Activated T-cell treated with anti-CD3 and anti-CD28 coated beads, Interleukin-2, amount 50 U/mL, for 1 hour (primary cell): ENCODE measurements around the gene SYT15B.
"Not testable (repeated sequence)": the region's sequence is repeated elsewhere in the genome, so short reads cannot be mapped to it uniquely, and the experiment has no call there.

Source experiments
- DNase-seq: peaks from one replicate; pipeline ENCODE4 v3.0.0-alpha.2; 2020

SYT15B gene

DNA sequence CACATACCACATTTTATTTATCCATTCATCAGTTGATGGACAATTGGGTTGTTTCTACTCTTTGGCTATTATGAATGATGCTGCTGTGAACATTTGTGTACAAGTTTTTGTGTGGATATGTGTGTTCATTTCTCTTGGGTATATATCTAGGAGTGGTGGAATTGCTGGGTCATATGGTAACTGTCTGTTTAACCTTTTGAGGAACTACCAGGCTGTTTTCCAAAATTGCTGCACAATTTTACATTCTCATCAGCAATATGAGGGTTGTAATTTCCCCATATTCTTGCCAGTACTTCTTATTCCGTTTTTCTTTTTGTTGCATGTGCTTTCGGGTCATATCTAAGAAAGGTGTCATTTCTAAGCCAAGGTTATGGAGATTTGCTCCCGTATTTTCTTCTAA lies 38.3 kb downstream of the SYT15B start:
- DNase-seq, result not testable (repeated sequence)

DNA sequence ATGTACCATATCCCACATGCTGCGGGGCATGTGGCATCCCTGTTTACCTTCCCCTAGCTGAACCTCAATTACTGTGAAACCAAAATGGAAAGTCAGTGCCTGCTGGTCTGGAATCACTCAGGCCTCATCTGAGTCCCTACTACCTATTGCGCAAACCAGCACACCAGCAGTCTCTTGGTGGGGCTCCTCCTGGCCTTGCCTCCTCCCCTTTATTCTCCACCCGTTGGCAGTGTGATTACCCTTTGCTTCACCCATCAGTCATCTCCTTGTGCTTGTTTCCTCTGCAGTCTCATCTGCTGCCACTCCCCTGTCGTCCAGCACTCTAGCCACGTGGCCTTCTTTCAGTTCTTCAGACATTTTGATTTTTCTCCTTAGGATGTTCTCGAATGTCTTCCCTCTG lies 39.3 kb downstream of the SYT15B start:
- DNase-seq, result not testable (repeated sequence)

DNA sequence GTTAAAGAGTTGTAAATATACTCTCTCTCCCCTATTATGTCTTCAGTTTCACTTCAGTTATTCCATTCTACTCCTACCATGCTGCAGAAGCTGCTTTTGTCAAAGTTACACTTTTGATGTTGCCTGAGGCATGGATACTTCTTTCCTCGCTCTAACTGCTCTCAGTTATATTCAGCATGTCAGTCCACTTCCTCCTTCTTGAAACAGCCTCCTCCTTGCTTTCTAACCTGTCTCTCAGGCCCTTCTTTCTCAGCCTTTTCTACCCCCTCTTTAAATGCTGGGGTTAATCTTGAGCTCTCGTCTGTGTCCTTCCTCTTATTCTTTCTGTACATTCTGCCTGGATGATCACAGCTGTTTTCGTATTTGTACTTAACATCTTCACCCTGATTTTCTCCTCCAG lies 40.0 kb downstream of the SYT15B start:
- not testable (repeated sequence) for DNase-seq

DNA sequence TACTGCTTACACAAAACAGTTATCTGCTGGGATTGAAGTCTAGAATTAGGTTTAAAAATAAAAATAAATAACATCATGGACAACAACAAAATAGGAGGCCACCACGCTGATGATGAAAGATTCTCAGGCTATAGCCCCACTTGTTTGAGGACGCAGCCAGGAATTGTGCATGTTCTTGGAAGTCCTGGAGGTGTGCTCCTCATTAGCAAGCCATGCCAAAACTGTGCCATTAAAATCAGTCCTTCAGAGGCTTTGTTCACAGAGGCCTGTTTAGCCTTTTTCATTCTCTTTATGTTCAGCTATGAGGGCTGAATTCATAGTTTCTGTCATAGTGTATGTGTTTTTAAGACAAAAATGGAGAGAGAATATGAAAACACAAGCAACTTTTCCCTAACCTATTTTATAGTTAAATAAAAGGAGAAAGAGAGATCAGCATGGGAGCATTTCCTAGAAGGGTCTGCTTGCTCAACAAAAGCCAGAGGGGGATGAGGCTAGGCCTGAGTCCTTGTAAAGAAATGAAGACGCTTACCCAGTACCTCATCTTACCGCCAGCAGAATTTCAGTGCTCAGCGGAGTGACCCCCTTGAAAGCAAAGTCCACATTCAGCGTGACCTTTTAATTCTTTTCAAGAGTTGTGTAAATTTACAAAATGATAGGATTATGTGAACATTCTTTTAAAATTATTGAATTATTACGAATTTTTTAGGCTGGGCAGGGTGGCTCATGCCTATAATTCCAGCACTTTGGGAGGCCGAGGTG lies 46.2 kb downstream of the SYT15B start:
- DNase-seq, result not testable (repeated sequence)
